ENCODE measurements around the gene CASP10. TPM values are rescaled to one million over a fixed set of nuclear protein-coding genes. Genes with fewer than 3 reads are reported as not detected.

CASP10 gene
- polyA plus RNA-seq, 4 donors = 11.6 to 21.7 (median 16.4) TPM

GRCh38 chr2:201152517-201152916, 30.4 kb upstream of the CASP10 start:
- FAIRE-seq (no peak), DNase-seq (peak in 1 of 2 donors; percentile 74)
- H3K27me3 ChIP-seq (ENCODE audit: control insufficient read depth in 3 of 3, insufficient read depth in 3 of 3, low read length in 3 of 3) = no peaks in the 10 kb centered on the region
- peaks cover 11 to 37% (median 16%) of the 10 kb centered on the region in 3 donors for H3K4me1 ChIP-seq (ENCODE audit: control insufficient read depth in 3 of 3, insufficient read depth in 2 of 3, low read depth in 1 of 3, low read length in 2 of 3)
- peaks cover 10 to 53% (median 22%) of the 10 kb centered on the region in 3 donors for H3K36me3 ChIP-seq (ENCODE audit: control insufficient read depth in 3 of 3, insufficient read depth in 2 of 3, low read depth in 1 of 3, low read length in 3 of 3)
- WGBS, 3 donors = 85 to 97% (median 95%) methylated on average over 1 of the region's 1 CpG
- peak overlapping the region; percentile 32 to 61 (median 43) for H3K27ac ChIP-seq (ENCODE audit: low read depth in 1 of 3, low read length in 2 of 3)
- peaks cover 0 to 7% of the 10 kb centered on the region in 2 donors for H3K9me3 ChIP-seq (ENCODE audit: control insufficient read depth in 2 of 2, insufficient read depth in 1 of 2, low read depth in 1 of 2, low read length in 1 of 2)
- H3K4me3 ChIP-seq (ENCODE audit: low read depth in 1 of 3, low read length in 3 of 3) = no peak overlapping the region

DNA sequence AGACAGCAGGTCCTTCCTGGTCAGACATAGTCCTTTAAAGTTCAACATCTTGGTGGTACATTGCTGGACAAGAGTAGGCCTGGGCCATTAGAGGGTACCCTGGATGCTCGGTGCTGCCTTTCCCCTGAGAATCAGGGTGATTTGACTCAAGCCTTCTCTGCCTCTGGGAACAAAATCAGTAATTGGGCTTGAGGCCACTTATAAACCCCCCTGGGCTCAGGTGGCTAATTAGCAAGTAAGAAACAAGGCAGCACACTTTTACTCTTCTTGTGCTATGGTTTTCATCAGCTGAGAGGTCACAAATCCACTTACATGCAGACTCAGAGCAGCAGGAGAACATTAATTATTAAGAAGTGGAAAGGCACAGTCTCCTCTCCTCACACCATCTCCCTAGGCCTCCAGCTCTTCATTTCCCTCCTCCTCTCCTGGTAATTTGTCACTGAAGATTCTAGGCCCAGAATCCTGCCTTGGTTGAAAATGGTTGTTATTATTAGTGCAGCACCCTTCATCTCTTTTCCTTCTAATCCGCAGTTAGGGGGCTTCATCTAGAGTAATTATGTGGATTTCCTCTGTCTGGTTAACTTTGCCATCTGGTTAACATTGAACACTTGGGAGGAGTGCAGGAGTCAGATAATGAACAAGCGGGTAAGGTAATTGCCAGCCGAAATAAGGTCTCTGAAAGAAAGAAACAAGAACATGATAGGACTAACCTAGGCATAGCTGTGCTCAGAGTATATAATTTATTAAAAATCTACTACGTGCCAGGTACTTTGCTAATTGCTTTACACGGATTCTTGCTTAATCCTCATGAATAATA, 29.7 kb upstream of the CASP10 start:
- Histone ChIP-seq H3K27ac (ENCODE audit: low read depth in 1 of 3, low read length in 2 of 3) (peak overlapping the region in 2 of 3 donors; percentile 5 to 61), H3K36me3 (ENCODE audit: control insufficient read depth in 3 of 3, insufficient read depth in 2 of 3, low read depth in 1 of 3, low read length in 3 of 3) (peaks cover 10 to 57% (median 22%) of the 10 kb centered on the region in 3 donors), H3K4me3 (ENCODE audit: low read depth in 1 of 3, low read length in 3 of 3) (no peak overlapping the region), H3K4me1 (ENCODE audit: control insufficient read depth in 3 of 3, insufficient read depth in 2 of 3, low read depth in 1 of 3, low read length in 2 of 3) (peaks cover 16 to 43% (median 16%) of the 10 kb centered on the region in 3 donors), H3K9me3 (ENCODE audit: control insufficient read depth in 2 of 2, insufficient read depth in 1 of 2, low read depth in 1 of 2, low read length in 1 of 2) (peaks cover 0 to 7% of the 10 kb centered on the region in 2 donors), H3K27me3 (ENCODE audit: control insufficient read depth in 3 of 3, insufficient read depth in 3 of 3, low read length in 3 of 3) (no peaks in the 10 kb centered on the region)
- DNase-seq = no peak
- 84 to 94% (median 84%) methylated on average over 6 of the region's 6 CpGs for WGBS, 3 donors
- FAIRE-seq = no peak

GRCh38 chr2:201154615-201155399, 28.1 kb upstream of the CASP10 start:
- FAIRE-seq (no peak), DNase-seq (no peak)
- peaks cover 0 to 7% of the 10 kb centered on the region in 2 donors for H3K9me3 ChIP-seq (ENCODE audit: control insufficient read depth in 2 of 2, insufficient read depth in 1 of 2, low read depth in 1 of 2, low read length in 1 of 2)
- peaks cover 13 to 35% (median 16%) of the 10 kb centered on the region in 3 donors for H3K4me1 ChIP-seq (ENCODE audit: control insufficient read depth in 3 of 3, insufficient read depth in 2 of 3, low read depth in 1 of 3, low read length in 2 of 3)
- H3K36me3 ChIP-seq (ENCODE audit: control insufficient read depth in 3 of 3, insufficient read depth in 2 of 3, low read depth in 1 of 3, low read length in 3 of 3) = peaks cover 10 to 61% (median 20%) of the 10 kb centered on the region in 3 donors
- no peak overlapping the region for H3K27ac ChIP-seq (ENCODE audit: low read depth in 1 of 3, low read length in 2 of 3)
- H3K4me3 ChIP-seq (ENCODE audit: low read depth in 1 of 3, low read length in 3 of 3) = no peak overlapping the region
- H3K27me3 ChIP-seq (ENCODE audit: control insufficient read depth in 3 of 3, insufficient read depth in 3 of 3, low read length in 3 of 3) = no peaks in the 10 kb centered on the region
- 85 to 93% (median 89%) methylated on average over 9 of the region's 9 CpGs for WGBS, 3 donors

DNA sequence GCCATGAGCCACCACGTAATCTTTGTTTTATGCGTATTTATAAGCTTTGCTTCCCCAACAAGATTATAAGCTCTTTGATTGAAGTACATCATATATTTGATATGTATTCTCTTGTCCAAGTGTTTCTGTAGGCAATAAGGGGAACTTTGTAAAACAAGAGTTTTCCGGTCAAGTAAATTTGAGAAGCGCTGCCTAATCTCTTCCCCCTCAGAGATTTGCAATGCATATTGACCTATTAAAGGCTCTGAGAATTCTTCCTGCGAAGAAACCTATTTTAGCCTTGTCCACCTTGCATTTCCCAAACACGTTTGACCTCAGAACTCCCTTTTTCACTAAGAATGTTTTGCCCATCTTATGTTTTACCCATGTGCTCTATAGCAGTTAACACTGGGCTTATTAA, 26.9 kb upstream of the CASP10 start:
- Histone ChIP-seq H3K27ac (ENCODE audit: low read depth in 1 of 3, low read length in 2 of 3) (peak overlapping the region in 1 of 3 donors; percentile 38), H3K9me3 (ENCODE audit: control insufficient read depth in 2 of 2, insufficient read depth in 1 of 2, low read depth in 1 of 2, low read length in 1 of 2) (peaks cover 0 to 7% of the 10 kb centered on the region in 2 donors), H3K36me3 (ENCODE audit: control insufficient read depth in 3 of 3, insufficient read depth in 2 of 3, low read depth in 1 of 3, low read length in 3 of 3) (peaks cover 13 to 63% (median 25%) of the 10 kb centered on the region in 3 donors), H3K4me3 (ENCODE audit: low read depth in 1 of 3, low read length in 3 of 3) (no peak overlapping the region), H3K27me3 (ENCODE audit: control insufficient read depth in 3 of 3, insufficient read depth in 3 of 3, low read length in 3 of 3) (no peaks in the 10 kb centered on the region), H3K4me1 (ENCODE audit: control insufficient read depth in 3 of 3, insufficient read depth in 2 of 3, low read depth in 1 of 3, low read length in 2 of 3) (peaks cover 7 to 27% (median 8%) of the 10 kb centered on the region in 3 donors)
- 87 to 93% (median 93%) methylated on average over 6 of the region's 6 CpGs for WGBS, 3 donors
- DNase-seq (no peak), FAIRE-seq (no peak)

GRCh38 chr2:201156640-201157039, 26.3 kb upstream of the CASP10 start:
- Histone ChIP-seq H3K36me3 (ENCODE audit: control insufficient read depth in 3 of 3, insufficient read depth in 2 of 3, low read depth in 1 of 3, low read length in 3 of 3) (peaks cover 13 to 67% (median 24%) of the 10 kb centered on the region in 3 donors), H3K27ac (ENCODE audit: low read depth in 1 of 3, low read length in 2 of 3) (peak overlapping the region in 1 of 3 donors; percentile 72), H3K9me3 (ENCODE audit: control insufficient read depth in 2 of 2, insufficient read depth in 1 of 2, low read depth in 1 of 2, low read length in 1 of 2) (peaks cover 0 to 7% of the 10 kb centered on the region in 2 donors), H3K27me3 (ENCODE audit: control insufficient read depth in 3 of 3, insufficient read depth in 3 of 3, low read length in 3 of 3) (no peaks in the 10 kb centered on the region), H3K4me3 (ENCODE audit: low read depth in 1 of 3, low read length in 3 of 3) (no peak overlapping the region), H3K4me1 (ENCODE audit: control insufficient read depth in 3 of 3, insufficient read depth in 2 of 3, low read depth in 1 of 3, low read length in 2 of 3) (peaks cover 6 to 23% (median 7%) of the 10 kb centered on the region in 3 donors)
- FAIRE-seq = no peak
- 0 to 71% (median 57%) methylated on average over 1 of the region's 1 CpG for WGBS, 3 donors
- DNase-seq = no peak

- 39 to 41% (median 41%) methylated on average over 4 of the region's 4 CpGs for WGBS, 3 donors
- H3K36me3 ChIP-seq (ENCODE audit: control insufficient read depth in 3 of 3, insufficient read depth in 2 of 3, low read depth in 1 of 3, low read length in 3 of 3) = peaks cover 18 to 65% (median 26%) of the 10 kb centered on the region in 3 donors
- peak overlapping the region; percentile 65 to 83 (median 73) for H3K27ac ChIP-seq (ENCODE audit: low read depth in 1 of 3, low read length in 2 of 3)
- H3K9me3 ChIP-seq (ENCODE audit: control insufficient read depth in 2 of 2, insufficient read depth in 1 of 2, low read depth in 1 of 2, low read length in 1 of 2) = peaks cover 0 to 4% of the 10 kb centered on the region in 2 donors
- no peaks in the 10 kb centered on the region for H3K27me3 ChIP-seq (ENCODE audit: control insufficient read depth in 3 of 3, insufficient read depth in 3 of 3, low read length in 3 of 3)
- no peak for FAIRE-seq
- H3K4me1 ChIP-seq (ENCODE audit: control insufficient read depth in 3 of 3, insufficient read depth in 2 of 3, low read depth in 1 of 3, low read length in 2 of 3) = peaks cover 0 to 14% (median 7%) of the 10 kb centered on the region in 3 donors
- no peak overlapping the region for H3K4me3 ChIP-seq (ENCODE audit: low read depth in 1 of 3, low read length in 3 of 3)
- DNase-seq = peak in 1 of 2 donors; percentile 66
Measured at GRCh38 chr2:201157694-201158093, 25.2 kb upstream of the CASP10 start.

DNA sequence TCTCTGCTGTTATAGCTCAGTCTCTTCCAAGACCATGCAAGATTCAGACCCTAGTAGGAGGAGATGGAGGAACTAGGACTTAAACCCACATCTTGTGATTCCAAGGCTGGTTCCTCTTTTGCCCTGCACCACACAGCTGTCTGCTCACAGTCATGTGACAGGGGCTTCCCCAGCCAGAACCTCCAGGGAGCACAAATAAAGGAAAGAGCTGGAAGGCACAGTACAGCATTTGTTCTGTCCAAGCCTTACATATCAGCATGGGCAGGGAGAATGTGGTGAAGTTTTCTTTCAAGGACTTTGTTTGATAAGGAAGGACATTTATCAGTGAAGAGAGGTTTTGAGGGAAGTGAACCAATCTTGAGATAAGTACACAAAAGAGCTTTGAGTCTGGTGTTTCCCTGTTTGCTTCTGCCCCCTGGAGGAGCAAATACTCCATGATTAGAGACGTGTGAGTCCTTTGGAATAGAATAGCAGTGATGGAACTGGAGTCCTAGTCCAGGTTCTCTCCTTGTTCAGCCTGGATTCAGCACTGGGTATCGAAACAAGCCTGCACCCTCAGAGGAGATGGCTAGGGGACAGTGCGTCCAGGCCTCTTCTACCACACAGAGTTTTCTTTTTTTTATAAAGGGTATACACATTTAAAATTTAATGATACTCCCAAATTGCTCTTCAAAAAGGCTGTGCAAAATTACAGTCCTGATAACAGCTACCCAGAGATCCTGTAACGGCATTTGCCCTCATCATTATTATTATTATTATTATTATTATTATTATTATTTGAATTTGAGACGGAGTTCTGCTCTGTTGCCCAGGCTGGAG, 24.6 kb upstream of the CASP10 start:
- no peak overlapping the region for H3K4me3 ChIP-seq (ENCODE audit: low read depth in 1 of 3, low read length in 3 of 3)
- peaks cover 20 to 61% (median 22%) of the 10 kb centered on the region in 3 donors for H3K36me3 ChIP-seq (ENCODE audit: control insufficient read depth in 3 of 3, insufficient read depth in 2 of 3, low read depth in 1 of 3, low read length in 3 of 3)
- WGBS, 3 donors = 31 to 49% (median 36%) methylated on average over 5 of the region's 5 CpGs
- H3K27ac ChIP-seq (ENCODE audit: low read depth in 1 of 3, low read length in 2 of 3) = peak overlapping the region; percentile 65 to 83 (median 73)
- no peaks in the 10 kb centered on the region for H3K27me3 ChIP-seq (ENCODE audit: control insufficient read depth in 3 of 3, insufficient read depth in 3 of 3, low read length in 3 of 3)
- FAIRE-seq (no peak), DNase-seq (peak; percentile 90 to 93)
- H3K4me1 ChIP-seq (ENCODE audit: control insufficient read depth in 3 of 3, insufficient read depth in 2 of 3, low read depth in 1 of 3, low read length in 2 of 3) = peaks cover 0 to 14% (median 4%) of the 10 kb centered on the region in 3 donors
- no peaks in the 10 kb centered on the region for H3K9me3 ChIP-seq (ENCODE audit: control insufficient read depth in 2 of 2, insufficient read depth in 1 of 2, low read depth in 1 of 2, low read length in 1 of 2)

All from small intestine (tissue), 7 donors.